RKO (cell line): ENCODE measurements around the gene PRIM1.
A peak's percentile ranks its signal among the peaks of the same experiment; 100 is the strongest.
"Not testable (repeated sequence)": the region's sequence is repeated elsewhere in the genome, so short reads cannot be mapped to it uniquely, and the experiment has no call there.

Experiments used
- DNase-seq: peaks from one replicate; pipeline ENCODE4 v3.0.0-alpha.2; 2016; ENCODE audit warnings: low spot score

PRIM1 gene

DNA sequence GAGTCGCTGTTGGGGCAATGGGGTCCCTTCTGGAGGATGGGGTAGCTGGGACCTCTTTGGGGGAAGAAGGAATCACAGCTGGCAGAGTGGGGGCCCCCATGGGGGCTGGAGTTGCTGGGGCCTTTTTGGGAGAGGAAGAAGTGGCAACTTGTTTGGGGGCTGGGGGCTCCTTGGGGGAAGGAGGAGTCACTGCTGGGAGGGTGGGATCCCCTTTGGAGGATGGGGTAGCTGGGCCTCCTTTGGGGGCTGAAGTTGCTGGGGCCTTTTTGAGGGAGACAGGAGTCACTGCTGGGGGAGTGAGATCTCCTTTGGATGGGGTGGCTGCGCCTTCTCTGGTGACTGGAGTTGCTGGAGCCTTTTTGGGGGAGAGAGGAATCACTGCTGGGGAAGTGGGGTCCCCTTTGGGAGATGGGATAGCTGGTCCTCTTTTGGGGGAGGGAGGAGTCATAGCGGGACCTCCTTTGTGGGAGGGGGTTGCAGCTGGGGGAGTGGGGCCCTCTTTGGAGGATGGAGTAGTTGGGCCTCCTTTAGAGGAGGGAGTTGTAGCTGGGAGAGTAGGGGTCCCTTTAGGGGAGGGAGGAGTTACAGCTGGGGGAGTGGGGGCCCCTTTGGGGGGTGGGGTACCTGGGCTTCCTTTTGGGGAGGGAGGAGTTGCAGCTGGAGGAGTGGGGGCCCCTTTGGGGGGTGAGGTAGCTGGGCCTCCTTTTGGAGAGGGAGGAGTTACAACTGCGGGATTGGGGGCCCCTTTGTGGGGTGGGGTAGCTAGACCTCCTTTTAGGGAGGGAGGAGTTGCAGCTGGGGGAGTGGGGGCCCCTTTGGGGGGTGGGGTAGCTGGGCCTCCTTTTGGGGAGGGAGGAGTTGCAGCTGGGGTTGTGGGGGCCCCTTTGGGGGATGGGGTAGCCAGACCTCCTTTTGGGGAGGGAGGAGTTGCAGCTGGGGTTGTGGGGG, 34.9 kb downstream of the PRIM1 start:
- DNase-seq, result no peak

- DNase-seq, result no peak
These were observed 35.7 kb downstream of the PRIM1 start for GRCh38 chr12:56716458-56716857.

DNA sequence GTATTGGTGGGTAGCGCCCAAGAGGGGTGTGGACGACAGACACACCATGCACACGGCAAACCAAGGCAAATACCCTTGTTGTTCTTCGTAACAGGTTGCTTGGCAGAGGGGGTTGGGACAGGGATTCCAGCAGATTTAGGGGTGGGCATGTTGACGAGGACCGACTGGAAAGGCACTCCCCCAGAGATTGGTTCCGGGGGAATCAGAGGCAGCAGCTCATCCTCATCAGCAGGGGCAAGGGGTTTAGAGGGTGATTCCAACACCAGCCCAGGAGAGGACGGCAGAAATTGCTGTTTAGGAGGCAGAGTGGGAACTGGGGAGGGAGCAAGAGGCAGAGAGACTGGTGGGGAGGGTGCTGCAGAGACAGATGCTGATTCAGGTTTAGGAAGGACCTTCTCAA, 36.3 kb downstream of the PRIM1 start:
- DNase-seq, result no peak

DNA sequence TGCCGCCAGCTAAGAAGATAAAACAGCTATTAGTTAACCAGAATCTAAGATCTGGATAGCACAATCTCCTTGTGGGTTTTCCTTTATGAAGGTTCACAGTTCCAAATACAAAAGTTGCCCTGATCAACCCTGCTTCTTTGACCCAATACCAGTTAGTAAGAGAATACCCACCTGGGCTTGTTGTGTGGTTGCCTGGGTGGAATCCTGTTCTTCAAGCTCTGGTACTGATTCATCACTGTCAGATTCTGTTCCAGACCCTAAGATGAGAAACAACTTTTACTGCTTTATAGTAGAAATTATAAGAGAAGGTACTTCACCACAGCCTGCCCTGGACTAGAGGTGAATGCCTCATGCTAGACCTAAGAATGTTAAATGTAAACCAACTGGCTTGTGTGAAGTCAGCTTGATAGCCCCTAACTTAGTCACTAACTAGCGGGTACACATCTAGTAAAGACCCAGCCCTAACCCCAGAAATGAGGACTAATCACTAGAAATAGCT, 37.6 kb downstream of the PRIM1 start:
- DNase-seq, result no peak

GRCh38 chr12:56713345-56713744, 38.8 kb downstream of the PRIM1 start:
- DNase-seq, result no peak

GRCh38 chr12:56709759-56710376, 42.3 kb downstream of the PRIM1 start:
- no peak for DNase-seq

- not testable (repeated sequence) for DNase-seq
These were observed 47.6 kb downstream of the PRIM1 start for GRCh38 chr12:56704522-56704921.

GRCh38 chr12:56699020-56699661, 53.0 kb downstream of the PRIM1 start:
- no peak for DNase-seq

GRCh38 chr12:56695327-56696101, 56.6 kb downstream of the PRIM1 start:
- DNase-seq, result no peak

- no peak for DNase-seq
These were observed 58.0 kb downstream of the PRIM1 start for GRCh38 chr12:56694161-56694560.

- no peak for DNase-seq
These were observed 63.3 kb downstream of the PRIM1 start for GRCh38 chr12:56688846-56689109.

DNA sequence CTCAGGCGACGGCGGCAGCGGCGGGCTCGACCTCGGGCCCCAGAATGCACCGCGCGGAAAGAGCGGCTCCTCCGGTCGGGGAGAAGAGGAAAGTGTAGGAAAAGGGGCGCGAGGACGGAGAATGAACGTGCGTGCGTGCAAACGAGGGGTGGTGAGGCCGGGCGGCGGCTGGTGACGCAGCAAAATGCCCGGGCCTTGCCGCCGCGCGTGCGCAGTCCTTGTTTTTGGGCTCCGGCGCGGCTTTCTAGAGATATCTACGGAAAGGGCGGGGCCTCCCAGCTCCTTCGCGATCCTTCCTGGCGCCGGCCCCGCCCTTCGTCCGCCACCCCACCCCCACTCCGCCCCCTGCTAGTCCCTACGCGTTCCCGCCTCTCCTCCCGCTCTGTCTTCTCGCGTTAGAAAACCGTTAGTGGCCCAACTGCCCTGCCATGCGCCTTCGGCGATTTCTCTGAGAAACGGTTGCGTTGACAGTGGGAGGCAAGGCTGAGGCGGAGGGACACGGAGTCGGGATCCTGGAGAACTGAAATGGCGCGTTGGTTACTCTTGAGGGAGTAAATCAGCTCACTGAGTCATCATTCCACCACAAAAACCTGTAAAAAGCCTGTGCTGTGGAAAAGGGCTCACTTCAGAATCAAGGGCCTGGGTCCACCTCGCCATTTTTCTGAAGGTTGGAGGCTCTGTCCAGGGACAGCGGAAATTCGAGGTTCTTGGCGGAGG, 63.8 kb downstream of the PRIM1 start, which contains the start of gene PTGES3:
TSS of gene PTGES3 (minus strand) at position 156 of the 717 bp plus-strand sequence. CDS start 285 bp downstream, outside the sequence.
- peak; percentile 98 for DNase-seq

- DNase-seq, result peak; percentile 44
These were observed 64.6 kb downstream of the PRIM1 start for GRCh38 chr12:56687223-56688128.

- no peak for DNase-seq
These were observed 67.3 kb downstream of the PRIM1 start for GRCh38 chr12:56684745-56685359.

DNA sequence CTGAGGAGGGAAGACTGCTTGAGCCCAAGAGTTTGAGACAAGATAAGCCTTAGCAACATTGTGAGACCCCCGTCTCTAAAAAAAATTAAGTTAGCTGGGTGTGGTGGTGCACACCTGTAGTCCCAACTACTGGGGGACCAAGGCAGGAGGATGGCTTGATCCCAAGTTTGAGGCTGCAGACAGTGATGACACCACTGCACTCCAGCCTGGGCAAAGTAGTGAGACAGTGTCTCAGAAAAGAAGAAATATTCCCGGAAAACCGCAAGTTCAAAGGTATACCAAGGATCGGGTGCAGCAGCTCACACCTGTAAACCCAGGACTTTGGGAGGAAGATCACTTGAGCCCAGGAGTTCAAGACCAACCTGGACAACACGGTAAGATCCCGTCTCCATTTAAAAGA, 69.8 kb downstream of the PRIM1 start:
- no peak for DNase-seq
